NOMO-1 treated with DMSO at 0.1 percent for 48 hours (cell line): Measurements from ENCODE around the gene TMEM235.

Experiments
- DNase-seq: peaks from one replicate; lab custom pipeline; 2025; ENCODE audit not compliant: unreplicated experiment; lab: John Stamatoyannopoulos, UW

The TMEM235 gene

DNA sequence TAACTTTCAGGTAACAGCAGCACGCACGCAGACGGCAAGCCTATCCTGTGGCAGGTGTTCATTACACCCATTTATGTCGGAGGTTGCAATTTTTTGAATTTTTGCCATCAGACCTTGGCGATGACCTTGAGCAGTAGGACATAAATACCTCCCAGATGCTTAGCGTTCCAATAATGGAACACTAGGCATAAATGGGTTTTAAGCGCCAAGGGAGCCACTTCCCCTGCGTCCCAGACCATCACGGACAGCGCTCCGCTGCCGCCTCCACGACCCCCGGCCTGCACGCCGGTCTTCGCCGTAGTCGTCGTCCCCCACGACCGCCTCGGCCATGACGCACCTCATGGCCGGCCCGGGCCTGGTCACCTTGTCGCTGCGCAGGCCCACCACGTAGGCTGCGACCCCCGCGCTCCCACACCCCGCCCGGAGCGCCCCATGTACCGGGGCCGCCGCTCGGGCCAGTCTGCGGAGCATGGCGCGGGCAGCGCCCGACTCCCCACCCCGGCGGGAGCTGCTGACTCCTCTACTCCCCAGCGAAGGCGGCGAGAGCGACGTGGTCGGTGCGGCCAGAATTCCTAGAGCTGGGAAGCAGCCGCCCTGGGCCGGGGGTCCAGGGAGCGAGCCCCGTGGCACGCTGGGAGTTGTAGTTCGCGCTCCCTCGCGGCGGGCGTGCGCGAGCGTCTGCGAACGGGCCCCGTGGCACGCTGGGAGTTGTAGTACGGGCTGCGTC, 22.7 kb downstream of the TMEM235 start:
- DNase-seq: peak; percentile 66

DNA sequence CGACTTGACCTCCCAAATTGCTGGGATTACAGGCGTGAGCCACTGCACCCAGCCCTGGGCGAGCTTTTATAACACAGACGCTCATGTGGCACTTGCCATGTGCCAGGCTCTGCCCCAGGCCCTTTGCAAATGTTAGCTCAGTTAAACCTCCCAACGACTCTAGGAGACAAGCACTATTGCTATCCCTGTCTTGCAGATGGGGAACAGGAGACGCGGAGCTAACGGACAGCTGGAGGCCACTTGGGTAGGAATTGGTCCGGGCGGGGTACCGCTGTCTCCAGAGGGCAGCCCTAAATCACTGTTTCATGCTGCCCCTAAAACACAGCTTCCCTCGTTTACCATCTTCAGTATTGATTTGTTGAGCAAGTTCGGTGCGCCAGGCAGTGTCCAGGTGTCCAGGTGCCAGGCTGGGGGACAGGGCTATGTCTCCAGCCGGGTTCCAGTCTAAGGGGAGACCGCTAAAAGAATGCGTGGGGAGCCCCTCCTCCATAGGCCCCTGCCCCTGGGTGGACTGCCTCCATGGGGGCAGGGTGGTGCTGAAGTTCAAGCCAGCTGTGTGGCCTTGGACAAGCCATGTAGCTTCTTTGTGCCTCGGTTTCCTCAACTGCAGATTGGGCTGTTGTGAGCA, 23.7 kb downstream of the TMEM235 start:
- no peak for DNase-seq

DNA sequence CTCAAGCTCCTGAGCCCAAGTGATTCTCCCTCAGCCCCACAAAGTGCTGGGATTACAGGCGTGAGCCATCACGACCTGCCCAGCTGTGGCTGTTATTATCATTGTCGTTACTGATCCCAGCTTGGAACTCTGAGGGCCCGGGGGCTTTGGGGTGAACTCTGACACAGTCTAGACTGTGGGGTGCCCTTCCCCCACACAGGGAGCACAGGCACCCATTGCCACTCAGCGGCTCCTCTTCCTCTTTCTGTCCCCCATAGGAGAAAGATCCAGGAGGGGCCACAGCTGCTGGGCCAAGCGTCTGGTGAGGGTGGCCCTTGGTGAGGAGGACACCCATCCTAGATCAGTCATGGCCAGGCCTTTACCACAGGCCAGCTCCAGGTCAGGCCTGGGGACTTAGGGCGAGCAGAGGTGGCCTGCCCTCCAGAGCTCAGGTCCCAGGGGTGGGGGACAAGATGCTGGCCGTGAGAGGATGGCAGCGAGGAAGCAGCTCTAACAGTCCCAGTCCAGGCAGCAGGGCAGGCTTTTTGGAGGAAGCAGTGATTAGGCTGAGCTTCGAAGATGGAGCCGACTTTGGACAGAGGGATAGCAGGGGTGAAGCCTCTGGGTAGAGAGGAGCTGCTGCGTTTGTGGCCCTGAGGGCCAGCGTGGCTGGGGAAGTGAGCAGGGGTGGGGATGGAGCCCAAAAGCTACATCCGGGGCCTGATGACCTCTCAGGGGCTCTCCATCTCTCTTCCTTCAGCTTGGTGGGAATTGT, 24.7 kb downstream of the TMEM235 start:
- no peak for DNase-seq

GRCh38 chr17:78256707-78257591, 25.5 kb downstream of the TMEM235 start:
- DNase-seq: no peak

DNA sequence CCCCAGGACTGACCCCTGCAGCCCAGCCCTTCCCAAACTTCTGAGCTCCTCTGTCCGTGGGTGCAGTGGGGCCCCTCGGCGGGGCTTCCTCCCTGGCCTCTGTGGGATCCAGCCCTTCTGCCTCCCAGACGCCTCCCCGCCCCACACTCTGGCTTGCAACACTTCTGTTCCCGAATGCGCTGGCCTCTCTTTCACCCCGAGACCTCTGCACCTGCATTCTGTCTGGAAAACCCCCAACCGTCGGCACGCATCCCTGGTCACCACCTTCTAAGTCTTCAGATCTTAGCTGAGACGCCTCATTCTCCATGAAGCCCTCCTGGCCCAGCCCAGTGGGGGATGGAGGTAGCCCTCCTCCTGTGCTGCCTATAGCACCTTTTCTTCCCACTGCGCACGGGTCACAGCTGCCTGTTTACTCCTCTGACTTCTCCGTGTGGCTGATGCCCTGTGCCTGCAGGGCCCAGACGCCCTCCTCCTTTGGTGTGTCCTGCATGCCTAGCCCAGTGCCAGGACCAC, 26.4 kb downstream of the TMEM235 start:
- peak; percentile 16 for DNase-seq

DNA sequence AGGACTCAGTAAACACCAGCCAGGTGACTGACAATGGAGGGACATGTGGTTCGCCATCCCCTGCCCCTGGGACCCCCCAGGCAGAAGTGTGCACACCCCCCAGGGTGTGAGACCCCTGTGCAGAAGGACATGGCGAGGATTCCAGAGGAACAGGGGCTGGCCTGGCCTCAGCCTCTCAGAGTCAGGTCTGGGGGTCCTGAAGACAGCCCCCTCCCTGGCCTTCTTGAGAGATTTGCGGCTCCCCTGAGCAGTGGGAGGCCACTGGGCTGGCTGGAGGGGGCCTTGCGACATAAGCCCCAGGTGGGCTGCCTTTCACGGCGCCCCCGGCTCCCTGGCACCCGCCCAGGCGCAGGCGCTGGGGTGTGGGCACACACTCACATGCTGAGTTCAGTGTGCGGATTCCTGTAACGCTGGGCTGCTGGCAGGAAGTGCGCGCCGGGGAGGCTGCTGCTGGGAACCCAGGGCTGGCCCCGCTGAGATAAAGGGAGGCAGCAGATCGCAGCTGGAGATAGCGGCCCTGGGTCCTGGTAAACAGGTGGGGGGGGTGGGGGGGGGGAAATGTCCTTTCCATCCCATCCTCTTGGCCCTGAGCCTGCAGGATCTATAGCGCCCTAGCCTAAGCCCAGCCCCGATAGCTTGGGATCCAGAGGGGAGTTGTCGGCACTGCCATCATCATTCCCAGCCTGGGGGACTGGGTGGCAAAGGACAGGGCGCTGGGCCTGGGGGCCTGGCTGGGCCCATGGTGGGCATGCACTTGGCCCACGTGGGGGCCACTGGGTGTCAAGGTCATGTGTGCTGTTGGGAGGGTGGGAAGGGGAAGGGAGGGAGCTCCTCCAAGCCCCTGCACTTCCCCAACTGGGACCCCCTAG, 27.1 kb downstream of the TMEM235 start:
- no peak for DNase-seq

- no peak for DNase-seq
These were observed 27.7 kb downstream of the TMEM235 start for GRCh38 chr17:78259192-78259554.

DNA sequence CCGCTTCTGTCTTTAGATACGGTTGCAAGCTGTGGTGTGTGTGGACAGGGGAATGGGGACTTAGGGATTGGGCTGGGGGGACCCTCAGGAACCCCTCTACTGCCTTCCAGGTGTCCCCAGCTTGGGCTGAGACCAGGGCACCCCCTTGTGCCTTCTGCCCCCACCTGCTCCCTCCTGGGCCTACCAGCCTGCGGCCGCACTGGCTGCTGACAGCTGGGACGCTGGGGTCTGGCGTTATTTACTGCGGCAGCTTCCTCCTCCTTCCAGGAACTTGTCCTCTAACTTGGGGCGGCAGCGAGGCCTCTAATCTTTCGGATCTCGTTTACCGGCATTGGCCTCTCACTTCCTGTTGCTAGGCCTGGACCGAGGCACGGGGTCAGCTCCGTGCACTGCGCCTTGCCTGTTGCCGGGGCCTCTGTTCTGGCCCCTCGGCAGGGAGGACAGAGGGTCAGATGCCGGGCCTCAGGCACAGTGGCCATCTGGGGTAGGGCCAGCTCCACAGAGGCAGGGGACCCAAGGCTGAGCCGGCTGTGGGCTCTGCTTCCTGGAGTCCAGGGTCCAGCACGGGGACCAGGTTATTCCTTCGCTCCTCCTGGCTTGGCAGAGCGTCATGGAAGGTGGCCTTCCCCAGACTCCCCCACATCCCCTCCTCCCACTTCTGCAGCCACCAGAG, 31.8 kb downstream of the TMEM235 start:
- peak; percentile 79 for DNase-seq

GRCh38 chr17:78263736-78264340, 32.4 kb downstream of the TMEM235 start:
- no peak for DNase-seq

GRCh38 chr17:78264590-78264989, 33.2 kb downstream of the TMEM235 start:
- DNase-seq: no peak

- DNase-seq: no peak
These were observed 33.7 kb downstream of the TMEM235 start for GRCh38 chr17:78265121-78265520.

DNA sequence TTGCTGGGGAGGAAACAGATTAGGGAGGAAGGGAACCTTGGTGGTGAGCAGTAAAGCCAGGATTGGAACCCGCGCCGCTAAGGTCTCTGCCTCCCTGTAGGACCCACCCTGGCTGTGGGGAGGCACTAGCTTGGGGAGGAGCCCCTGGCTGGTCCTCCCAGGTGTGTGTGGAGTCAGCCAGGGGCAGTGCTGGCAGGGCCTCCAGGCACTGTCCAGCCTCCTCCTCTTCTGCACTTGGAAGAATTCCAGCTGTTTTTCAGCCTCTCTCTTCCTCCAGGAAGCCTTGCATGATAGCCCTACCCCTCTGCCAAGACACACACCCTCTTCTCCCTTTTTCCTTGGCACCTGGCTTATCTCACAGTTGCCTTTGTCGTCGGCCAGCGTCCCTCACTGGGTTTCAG, 34.8 kb downstream of the TMEM235 start:
- DNase-seq: no peak

DNA sequence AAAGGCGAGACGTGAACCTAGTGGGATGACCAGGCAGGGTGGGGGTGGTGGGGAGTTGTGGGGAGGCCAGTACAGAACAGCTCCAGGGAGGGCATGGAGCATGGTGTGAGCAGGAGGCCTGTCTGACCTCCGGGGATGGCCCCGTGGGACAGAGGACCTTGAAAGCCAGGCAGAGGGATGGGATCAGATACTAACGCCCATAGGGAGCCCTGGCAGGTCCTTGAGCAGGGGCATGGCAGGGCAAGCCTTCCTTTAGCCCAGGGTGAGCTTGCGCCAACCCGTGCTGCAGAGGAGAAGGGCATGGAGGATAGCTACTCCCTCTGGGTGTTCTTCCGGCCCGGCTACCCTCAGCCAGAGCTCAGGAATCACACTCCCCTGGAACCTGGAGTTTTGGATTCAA, 35.3 kb downstream of the TMEM235 start:
- DNase-seq: no peak

DNA sequence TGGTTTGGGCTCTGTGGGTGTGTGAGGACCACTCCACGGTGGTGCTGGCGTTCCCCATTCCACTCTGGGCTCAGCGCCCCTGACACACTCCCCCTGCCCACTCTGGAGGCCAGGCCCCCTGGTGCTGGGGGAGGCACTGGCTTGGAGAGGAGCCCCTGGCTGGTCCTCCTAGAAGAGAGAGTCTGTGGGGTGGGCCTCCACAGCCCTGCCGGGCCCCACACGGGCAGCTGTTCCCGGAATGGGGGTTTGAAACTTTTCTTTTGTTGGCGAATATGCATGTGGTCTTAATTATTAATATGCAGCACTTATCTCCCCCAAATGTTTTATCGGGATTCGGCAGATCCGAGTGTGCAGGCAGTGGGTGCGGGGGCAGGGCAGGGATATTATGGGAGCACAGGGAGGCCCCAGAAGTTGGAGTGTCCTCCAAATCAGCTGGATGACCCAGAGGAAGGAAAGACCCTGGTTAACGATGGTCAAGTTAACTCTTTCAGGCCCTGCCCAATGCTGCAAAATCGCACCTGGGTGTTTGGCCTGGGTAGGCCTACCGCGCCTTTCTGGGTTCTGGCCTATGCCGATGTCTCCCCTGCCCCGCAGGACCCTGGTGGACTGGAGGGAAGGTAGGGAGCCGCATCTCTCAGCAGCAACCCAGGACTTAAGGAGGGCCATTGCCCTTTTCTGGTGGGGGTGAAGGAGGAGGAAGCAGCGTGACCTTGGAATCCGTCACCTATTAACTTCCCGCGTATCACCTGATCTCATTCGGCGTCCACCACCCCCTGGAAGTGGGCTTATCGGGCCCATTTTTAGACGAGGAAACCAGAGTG, 36.0 kb downstream of the TMEM235 start:
- DNase-seq: no peak

DNA sequence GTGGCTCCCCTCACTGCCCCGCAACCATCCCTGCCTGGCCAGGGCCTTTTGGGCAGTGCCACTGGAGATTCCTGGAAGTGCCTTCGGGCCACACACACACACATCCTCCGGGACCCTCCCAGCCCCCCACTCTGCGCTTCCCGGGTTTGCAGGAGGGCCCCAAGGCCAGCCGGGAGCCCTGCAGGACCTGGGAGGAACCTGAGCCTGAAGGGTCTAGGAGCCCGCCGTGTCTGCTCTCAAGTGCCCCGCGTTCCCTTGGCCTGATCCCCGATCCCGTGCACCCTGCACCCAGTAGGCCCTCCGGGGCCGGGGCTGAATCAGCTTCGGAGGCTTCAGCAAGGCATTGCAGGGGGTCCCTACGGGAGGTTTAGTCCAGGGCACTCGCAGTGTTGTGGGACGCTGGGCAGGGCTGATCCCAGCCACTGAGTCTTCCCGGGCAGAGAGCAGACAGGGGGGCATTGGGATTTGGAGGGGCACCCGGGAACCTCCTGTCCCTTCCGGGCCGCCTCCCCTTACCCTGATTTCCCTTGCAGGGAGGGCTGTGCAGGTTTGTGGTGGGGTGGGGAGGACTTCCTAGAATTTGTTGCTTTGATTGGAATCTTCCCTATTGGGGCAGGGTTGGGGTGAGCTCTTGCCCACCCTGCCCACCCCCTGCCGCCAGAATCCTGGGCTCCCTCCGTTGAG, 36.9 kb downstream of the TMEM235 start:
- DNase-seq: no peak

DNA sequence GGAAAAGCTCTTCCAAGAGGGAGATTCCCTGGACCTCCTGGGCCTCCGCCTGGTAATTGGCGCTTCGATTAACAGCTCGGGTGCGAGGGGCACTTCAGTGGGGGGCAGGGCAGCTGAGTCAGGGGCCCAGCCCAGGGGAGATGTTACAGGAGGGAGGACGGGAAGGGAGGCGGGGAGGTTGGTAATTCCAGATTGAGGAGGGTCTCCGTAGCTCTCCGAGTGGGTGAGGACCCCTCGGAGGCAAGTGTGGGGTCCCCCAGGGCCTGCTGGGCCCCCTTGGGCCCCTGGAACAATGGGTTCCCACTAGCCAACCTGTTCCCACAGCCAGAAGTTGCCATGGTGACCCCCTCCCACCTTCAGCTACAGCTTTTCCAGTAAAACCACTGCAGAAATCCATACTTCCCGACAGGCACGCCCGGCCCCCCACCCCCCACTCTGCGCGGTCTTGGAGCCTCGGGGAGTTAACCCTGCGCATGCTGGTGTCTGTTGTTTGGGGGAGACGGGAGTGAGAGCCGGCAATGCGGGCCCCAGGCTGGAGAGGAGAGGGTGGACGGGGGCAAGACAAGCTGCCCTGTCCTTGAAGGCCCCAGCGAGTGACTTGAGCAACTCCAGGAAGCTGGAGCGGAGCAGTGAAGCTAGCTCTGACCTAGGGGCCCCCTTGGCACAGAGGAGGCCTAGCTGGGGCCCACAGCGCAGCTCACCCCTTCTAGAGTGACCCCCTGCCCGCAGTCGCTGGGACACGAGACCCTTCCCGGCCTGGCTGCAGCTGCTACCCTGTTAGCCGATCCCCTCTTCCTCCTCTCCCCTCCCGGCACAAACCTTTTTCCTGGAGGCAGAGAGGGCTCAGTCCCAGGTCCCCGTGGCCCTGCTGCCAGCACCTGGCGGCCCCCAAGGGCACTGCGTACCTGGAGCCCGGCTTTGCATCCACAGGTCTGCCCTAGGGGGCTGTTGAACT, 37.8 kb downstream of the TMEM235 start:
- DNase-seq: no peak
